KMS-11 (cell line): ENCODE data around the gene GNAZ.

Experiments
- H2AFZ ChIP-seq: fragments of 200-600 bp; sonication (generic); 2 replicates; pipeline ENCODE4 v1.6.1; 2016; ENCODE audit warnings: antibody characterized with exemption, mixed run types, low read depth
- H3K27ac ChIP-seq: fragments of 200-600 bp; sonication (generic); 2 replicates; pipeline ENCODE4 v1.6.1; 2016; ENCODE audit warnings: mild to moderate bottlenecking, mixed run types
- H3K27me3 ChIP-seq: fragments of 200-600 bp; sonication (generic); 2 replicates; pipeline ENCODE4 v1.6.1; 2017; ENCODE audit warnings: mild to moderate bottlenecking, low read depth, mixed run types, moderate library complexity; ENCODE audit not compliant: insufficient read depth
- H3K36me3 ChIP-seq: fragments of 200-600 bp; sonication (generic); 2 replicates; pipeline ENCODE4 v1.6.1; 2017; ENCODE audit warnings: mild to moderate bottlenecking, mixed run types; ENCODE audit not compliant: insufficient read depth
- H3K4me1 ChIP-seq: fragments of 200-600 bp; sonication (generic); 2 replicates; pipeline ENCODE4 v1.6.1; 2016; ENCODE audit warnings: mild to moderate bottlenecking, low read depth, mixed run types; ENCODE audit not compliant: poor library complexity, severe bottlenecking
- H3K4me2 ChIP-seq: fragments of 200-600 bp; sonication (generic); 2 replicates; pipeline ENCODE4 v1.7.0; 2016; ENCODE audit warnings: mild to moderate bottlenecking, mixed run types
- H3K4me3 ChIP-seq: fragments of 200-600 bp; sonication (generic); IDR thresholded peaks from 2 replicates; pipeline ENCODE4 v1.6.1; 2017; ENCODE audit warnings: low read depth, low read length, mixed read lengths; ENCODE audit not compliant: insufficient read depth
- H3K79me2 ChIP-seq: fragments of 200-600 bp; sonication (generic); 2 replicates; pipeline ENCODE4 v1.6.1; 2016; ENCODE audit warnings: low read depth, mixed run types; ENCODE audit not compliant: insufficient read depth
- H3K9ac ChIP-seq: fragments of 200-600 bp; sonication (generic); 2 replicates; pipeline ENCODE4 v1.6.1; 2016; ENCODE audit warnings: mild to moderate bottlenecking, mixed run types
- H4K20me1 ChIP-seq: fragments of 200-600 bp; sonication (generic); 2 replicates; pipeline ENCODE4 v1.6.1; 2016; ENCODE audit warnings: mild to moderate bottlenecking, mixed run types; ENCODE audit not compliant: insufficient read depth
- TF ChIP-seq, protein P1 (sequence below): fragments of 200-600 bp; sonication (generic); conservative IDR thresholded peaks from 2 replicates; pipeline ENCODE4 v1.6.1; 2017; ENCODE audit warnings: low read depth, mild to moderate bottlenecking, antibody characterized with exemption, low read length, moderate library complexity, mixed read lengths

Gene GNAZ

DNA sequence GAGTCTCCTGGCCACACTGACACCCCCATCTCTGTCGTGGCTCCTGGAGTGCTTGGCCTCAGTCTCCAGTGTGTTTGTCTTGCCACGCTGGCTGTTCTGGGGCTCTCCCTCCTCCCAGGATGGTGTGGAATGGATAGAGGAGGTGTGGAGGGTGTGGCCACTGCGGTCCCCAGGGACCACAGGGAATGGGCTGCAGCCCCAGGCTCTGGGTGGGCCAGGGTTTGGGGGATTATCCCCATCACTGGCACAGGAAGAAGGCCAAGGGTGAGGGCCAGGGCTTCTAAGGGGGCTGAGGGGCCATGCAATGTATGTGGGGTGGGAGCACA is 8.1 kb downstream of the GNAZ start:
- H3K4me2 ChIP-seq: no peak overlapping the region
- H3K9ac ChIP-seq: no peak overlapping the region
- TF ChIP-seq, protein P1, sequence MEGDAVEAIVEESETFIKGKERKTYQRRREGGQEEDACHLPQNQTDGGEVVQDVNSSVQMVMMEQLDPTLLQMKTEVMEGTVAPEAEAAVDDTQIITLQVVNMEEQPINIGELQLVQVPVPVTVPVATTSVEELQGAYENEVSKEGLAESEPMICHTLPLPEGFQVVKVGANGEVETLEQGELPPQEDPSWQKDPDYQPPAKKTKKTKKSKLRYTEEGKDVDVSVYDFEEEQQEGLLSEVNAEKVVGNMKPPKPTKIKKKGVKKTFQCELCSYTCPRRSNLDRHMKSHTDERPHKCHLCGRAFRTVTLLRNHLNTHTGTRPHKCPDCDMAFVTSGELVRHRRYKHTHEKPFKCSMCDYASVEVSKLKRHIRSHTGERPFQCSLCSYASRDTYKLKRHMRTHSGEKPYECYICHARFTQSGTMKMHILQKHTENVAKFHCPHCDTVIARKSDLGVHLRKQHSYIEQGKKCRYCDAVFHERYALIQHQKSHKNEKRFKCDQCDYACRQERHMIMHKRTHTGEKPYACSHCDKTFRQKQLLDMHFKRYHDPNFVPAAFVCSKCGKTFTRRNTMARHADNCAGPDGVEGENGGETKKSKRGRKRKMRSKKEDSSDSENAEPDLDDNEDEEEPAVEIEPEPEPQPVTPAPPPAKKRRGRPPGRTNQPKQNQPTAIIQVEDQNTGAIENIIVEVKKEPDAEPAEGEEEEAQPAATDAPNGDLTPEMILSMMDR: no peak
- H3K79me2 ChIP-seq: no peaks in the 10 kb centered on the region
- no peaks in the 10 kb centered on the region for H3K4me1 ChIP-seq
- H4K20me1 ChIP-seq: no peaks in the 10 kb centered on the region
- no peak overlapping the region for H3K4me3 ChIP-seq
- H2AFZ ChIP-seq: no peak overlapping the region
- no peak overlapping the region for H3K27ac ChIP-seq
- H3K27me3 ChIP-seq: no peaks in the 10 kb centered on the region
- H3K36me3 ChIP-seq: no peaks in the 10 kb centered on the region

DNA sequence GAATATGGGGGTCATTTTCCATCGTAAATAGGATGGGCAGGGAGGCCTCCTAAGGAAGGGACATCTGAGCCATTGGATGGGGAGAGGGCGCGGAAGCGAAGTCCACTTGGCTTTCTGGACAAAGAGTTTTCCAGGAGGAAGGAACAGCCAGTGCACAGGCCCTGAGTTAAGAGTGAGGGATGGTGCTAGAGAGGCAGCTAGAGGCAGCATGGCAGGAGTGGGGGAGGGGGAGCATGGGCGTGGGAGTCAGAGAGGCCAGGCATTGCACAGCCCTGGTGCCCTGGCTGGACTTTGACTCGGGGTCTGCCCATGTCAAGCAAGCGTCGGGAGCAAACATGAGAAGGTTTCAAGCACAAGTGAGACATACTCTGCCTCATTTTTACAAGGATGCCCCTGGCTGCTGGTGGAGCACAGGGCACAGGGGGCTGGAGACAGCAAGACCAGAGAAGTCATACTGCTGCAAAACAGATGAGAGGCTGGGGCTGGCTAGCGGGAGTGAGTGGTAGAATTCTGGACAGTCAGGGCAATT is 9.0 kb downstream of the GNAZ start:
- H3K27me3 ChIP-seq: no peaks in the 10 kb centered on the region
- H3K4me1 ChIP-seq: no peaks in the 10 kb centered on the region
- no peaks in the 10 kb centered on the region for H3K36me3 ChIP-seq
- no peak overlapping the region for H3K4me2 ChIP-seq
- H4K20me1 ChIP-seq: no peaks in the 10 kb centered on the region
- no peak overlapping the region for H3K27ac ChIP-seq
- H3K79me2 ChIP-seq: no peaks in the 10 kb centered on the region
- H3K4me3 ChIP-seq: no peak overlapping the region
- H2AFZ ChIP-seq: no peak overlapping the region
- no peak overlapping the region for H3K9ac ChIP-seq
- TF ChIP-seq, protein P1: no peak

DNA sequence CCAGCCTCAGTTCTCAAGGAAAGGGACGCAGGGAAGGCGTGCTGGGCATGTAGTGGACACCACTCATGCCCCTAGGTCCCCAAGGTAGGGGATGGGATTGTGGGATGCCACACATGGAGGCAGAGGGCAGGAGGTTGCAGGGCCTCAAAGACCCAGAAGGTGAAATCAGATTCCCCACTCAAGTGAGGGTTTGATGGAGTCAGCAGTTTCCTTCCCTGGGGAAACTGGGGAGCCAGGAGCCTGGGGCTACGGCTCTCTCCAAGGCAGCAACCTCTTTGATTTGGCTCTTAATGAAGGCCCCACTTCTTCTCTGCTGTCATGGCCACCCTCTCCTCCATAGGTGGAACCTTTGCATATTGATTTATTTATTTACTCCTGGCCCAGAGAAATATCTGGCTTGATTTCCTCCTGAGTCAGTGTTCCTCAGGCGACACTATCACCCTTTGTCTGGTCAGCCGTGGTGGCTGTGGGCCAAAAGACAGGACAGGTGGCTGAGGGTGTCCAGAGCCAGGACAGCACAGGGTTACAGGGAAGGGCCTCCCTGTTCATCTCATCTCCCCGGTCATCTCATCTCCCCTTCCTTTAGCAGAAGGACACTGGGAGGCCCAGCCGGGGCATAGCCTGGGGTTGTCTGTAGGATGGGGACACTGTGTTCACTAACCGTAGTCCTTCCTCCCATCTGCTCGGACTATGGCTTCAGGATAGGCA is 9.6 kb downstream of the GNAZ start:
- Histone ChIP-seq H3K4me1 (no peaks in the 10 kb centered on the region), H3K79me2 (no peaks in the 10 kb centered on the region), H3K4me2 (no peak overlapping the region)

DNA sequence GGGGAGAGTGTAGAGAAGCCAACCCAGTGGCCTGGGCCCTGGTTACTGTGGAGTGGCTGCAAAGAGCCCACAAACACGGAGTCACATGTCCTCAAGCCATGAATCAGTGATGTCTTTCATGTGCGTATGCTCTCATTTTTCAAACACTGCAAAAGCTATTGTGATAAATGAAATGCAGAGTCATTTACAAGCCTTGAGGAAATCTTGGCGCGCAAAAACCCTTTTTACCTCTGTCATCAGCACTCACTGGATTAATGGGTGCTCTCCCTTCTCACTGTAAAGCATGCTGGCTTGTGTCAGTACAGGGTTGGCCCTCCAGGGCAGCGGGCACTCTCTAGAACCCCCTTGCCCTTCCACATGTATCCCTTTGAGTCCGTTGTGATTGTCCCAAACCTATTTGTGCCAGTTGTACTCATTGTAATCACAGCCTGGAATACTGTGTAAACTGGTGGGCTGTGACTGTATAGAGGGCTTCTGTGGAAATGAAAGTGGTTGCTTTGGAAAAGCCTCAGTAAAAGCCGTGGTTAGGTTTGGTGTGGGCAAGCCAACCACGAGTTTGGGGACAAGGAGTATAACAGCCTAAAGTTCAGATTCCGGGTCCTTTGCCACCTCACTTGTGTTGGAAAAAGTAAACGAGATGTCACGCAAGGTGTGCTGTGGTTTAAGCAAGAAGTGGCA is 10.4 kb downstream of the GNAZ start:
- H3K4me2 ChIP-seq: no peak overlapping the region
- no peak overlapping the region for H3K27ac ChIP-seq
- no peaks in the 10 kb centered on the region for H4K20me1 ChIP-seq
- H3K4me3 ChIP-seq: no peak overlapping the region
- no peaks in the 10 kb centered on the region for H3K36me3 ChIP-seq
- H3K79me2 ChIP-seq: no peaks in the 10 kb centered on the region
- H3K4me1 ChIP-seq: no peaks in the 10 kb centered on the region
- H2AFZ ChIP-seq: no peak overlapping the region
- no peaks in the 10 kb centered on the region for H3K27me3 ChIP-seq
- no peak overlapping the region for H3K9ac ChIP-seq
- TF ChIP-seq, protein P1: no peak

More for the DNA sequence above, 9.6 kb downstream of the GNAZ start:
- Histone ChIP-seq H2AFZ (no peak overlapping the region), H3K36me3 (no peaks in the 10 kb centered on the region), H3K4me3 (no peak overlapping the region), H3K27me3 (no peaks in the 10 kb centered on the region), H3K9ac (no peak overlapping the region), H4K20me1 (no peaks in the 10 kb centered on the region), H3K27ac (no peak overlapping the region)
- TF ChIP-seq, protein P1: no peak
